ENCODE measurements around the gene PTP4A1. TPM values are rescaled to one million over a fixed set of nuclear protein-coding genes. Genes with fewer than 3 reads are reported as not detected.

The PTP4A1 gene
- total RNA-seq, 1 experiment from 2014 or later: 71.0 TPM

- Histone ChIP-seq H3K9me3 (ENCODE audit: control insufficient read depth, insufficient read depth, low read depth, low read length) (no peaks in the 10 kb centered on the region), H3K36me3 (ENCODE audit: control insufficient read depth, insufficient read depth, low read length) (no peaks in the 10 kb centered on the region), H3K4me3 (ENCODE audit: low read depth in 2 of 2, low read length in 2 of 2) (no peak overlapping the region), H3K27me3 (ENCODE audit: control insufficient read depth, insufficient read depth, low read length) (no peaks in the 10 kb centered on the region), H3K4me1 (ENCODE audit: control insufficient read depth, insufficient read depth, low read length) (no peaks in the 10 kb centered on the region), H3K27ac (ENCODE audit: low read length) (no peak overlapping the region)
- TF ChIP-seq REST (IDR thresholded peaks at IDR 0.05; ENCODE audit: insufficient read depth in 1 of 2, low read depth in 2 of 2, low read length in 1 of 2) (no peak), CTCF (IDR thresholded peaks at IDR 0.05) (no peak), POLR2AphosphoS5 (IDR thresholded peaks at IDR 0.05; ENCODE audit: low read depth, low read length) (no peak), SIN3A (IDR thresholded peaks at IDR 0.05; ENCODE audit: borderline replicate concordance, insufficient read depth, low read depth, low read length) (no peak), TCF7L2 (IDR thresholded peaks at IDR 0.05; ENCODE audit: low read depth, low read length) (no peak)
- ATAC-seq: no peak
- ChIA-PET POLR2A (interaction anchor here (0.7 kb wide), 1 partner anchor 73 kb away, joined by 3 read pairs; no protein-coding TSS in a partner anchor), CTCF (no interaction called here)
- DNase-seq (ENCODE audit: low read depth, low spot score): no peak
- in situ Hi-C loops (cut with HindIII; ENCODE audit: low pct_unique_long_range_greater_than_20kb, low sequenced_read_pairs): no loop called here
- intact Hi-C loops (cut with micrococcal nuclease; ENCODE audit: unreplicated experiment): no loop called here
- BruUV-seq (replicated peaks): no TSS peak
These were observed 48.6 kb upstream of the PTP4A1 start for GRCh38 chr6:63523630-63524029.

- no peaks in the 10 kb centered on the region for H3K36me3 ChIP-seq (ENCODE audit: control insufficient read depth, insufficient read depth, low read length)
- intact Hi-C loops (cut with micrococcal nuclease; ENCODE audit: unreplicated experiment) (no loop called here), in situ Hi-C loops (cut with HindIII; ENCODE audit: low pct_unique_long_range_greater_than_20kb, low sequenced_read_pairs) (loop anchor here (5.0 kb wide), 1 partner anchor 47 kb away; the partner anchor contains the start of genes LOC128125822 and PTP4A1)
- H3K4me3 ChIP-seq (ENCODE audit: low read depth in 2 of 2, low read length in 2 of 2): no peak overlapping the region
- ChIA-PET CTCF (no interaction called here), POLR2A (interaction anchor here (0.5 kb wide), 1 partner anchor 15 kb away, joined by 11 read pairs; no protein-coding TSS in a partner anchor)
- TF ChIP-seq CTCF (IDR thresholded peaks at IDR 0.05) (peak; percentile 17; the same call in 1 of the 2 replicates), POLR2AphosphoS5 (IDR thresholded peaks at IDR 0.05; ENCODE audit: low read depth, low read length) (no peak)
- BruUV-seq (replicated peaks): no TSS peak
- ATAC-seq: no peak
- no peaks in the 10 kb centered on the region for H3K9me3 ChIP-seq (ENCODE audit: control insufficient read depth, insufficient read depth, low read depth, low read length)
- no peaks in the 10 kb centered on the region for H3K27me3 ChIP-seq (ENCODE audit: control insufficient read depth, insufficient read depth, low read length)
- DNase-seq (ENCODE audit: low read depth, low spot score): no peak
- no peaks in the 10 kb centered on the region for H3K4me1 ChIP-seq (ENCODE audit: control insufficient read depth, insufficient read depth, low read length)
- H3K27ac ChIP-seq (ENCODE audit: low read length): no peak overlapping the region
These were observed 46.9 kb upstream of the PTP4A1 start for GRCh38 chr6:63525186-63525878.

Measured in Panc1 (cell line).